ENCODE measurements around the gene AEN. TPM values are rescaled to one million over a fixed set of nuclear protein-coding genes. Genes with fewer than 3 reads are reported as not detected.

Gene AEN
- total and polyA plus RNA-seq, 2 donors (not counting 3 experiments of a cell fraction or from before 2014, with no cell fraction given) = 34.2 to 35.6 TPM

- BruUV-seq (replicated peaks) = no TSS peak
- Histone ChIP-seq H3K36me3 (ENCODE audit: control insufficient read depth in 2 of 2, extremely low read depth in 1 of 2, insufficient read depth in 2 of 2, low read length in 2 of 2) (no peaks in the 10 kb centered on the region), H3K27me3 (ENCODE audit: control insufficient read depth in 2 of 2, insufficient read depth in 2 of 2, low read length in 2 of 2) (no peaks in the 10 kb centered on the region), H3K4me2 (ENCODE audit: insufficient read depth, low read length) (no peak overlapping the region), H3K79me2 (ENCODE audit: control insufficient read depth, insufficient read depth, low read length) (no peaks in the 10 kb centered on the region), H3K4me1 (ENCODE audit: control insufficient read depth, extremely low read depth, insufficient read depth, low read length) (peaks cover 15% of the 10 kb centered on the region), H3K9me3 (replicated peaks; ENCODE audit: control insufficient read depth, insufficient read depth, low read length) (no peaks in the 10 kb centered on the region), H3K9ac (replicated peaks; ENCODE audit: extremely low read depth, insufficient read depth, low read length) (no peak overlapping the region), H3K27ac (ENCODE audit: insufficient read depth, low read depth, low read length) (no peak overlapping the region), H2AFZ (ENCODE audit: low read depth, low read length) (no peak overlapping the region), H3K9me1 (replicated peaks; ENCODE audit: control insufficient read depth, extremely low read depth, insufficient read depth, low read length) (no peaks in the 10 kb centered on the region), H3K4me3 (replicated peaks in 1 of 3; ENCODE audit: insufficient read depth in 1 of 3, low read depth in 1 of 3, low read length in 3 of 3) (no peak overlapping the region), H4K20me1 (replicated peaks; ENCODE audit: control insufficient read depth, extremely low read depth, insufficient read depth, low read length) (no peaks in the 10 kb centered on the region)
- dilution Hi-C loops (cut with MboI; ENCODE audit: extremely low pct_ligation_motif_present, low sequenced_read_pairs) (no loop called here), intact Hi-C loops (cut with micrococcal nuclease) (loop anchor here (5.0 kb wide), 1 partner anchor 46 kb away; no protein-coding TSS in a partner anchor)
- DNase-seq (ENCODE audit: low read depth, low spot score) (no peak), FAIRE-seq (no peak)
- TF ChIP-seq EZH2 (IDR thresholded peaks at IDR 0.05; ENCODE audit: borderline replicate concordance, low read depth, low read length, severe bottlenecking) = no peak
- TF ChIP-seq CTCF (IDR thresholded peaks at IDR 0.05; ENCODE audit: extremely low read depth in 1 of 2, insufficient read depth in 1 of 2, low read depth in 1 of 2, low read length in 2 of 2) = no peak
- TF ChIP-seq, protein P1, sequence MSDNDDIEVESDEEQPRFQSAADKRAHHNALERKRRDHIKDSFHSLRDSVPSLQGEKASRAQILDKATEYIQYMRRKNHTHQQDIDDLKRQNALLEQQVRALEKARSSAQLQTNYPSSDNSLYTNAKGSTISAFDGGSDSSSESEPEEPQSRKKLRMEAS (IDR thresholded peaks at IDR 0.05; ENCODE audit: insufficient read depth, insufficient read length) = no peak
- no peak for TF ChIP-seq POLR2A (IDR thresholded peaks at IDR 0.05; ENCODE audit: low read depth, low read length)
- no peak for TF ChIP-seq FOS (IDR thresholded peaks at IDR 0.05; ENCODE audit: borderline replicate concordance, insufficient read depth, low read length)
- no peak for TF ChIP-seq GATA2 (IDR thresholded peaks at IDR 0.05; ENCODE audit: insufficient read depth, insufficient read length, low read depth, low read length)
- no peak for TF ChIP-seq JUN (IDR thresholded peaks at IDR 0.05; ENCODE audit: borderline replicate concordance, insufficient read depth, insufficient read length, low read depth)
- TF ChIP-seq POLR2AphosphoS5 (IDR thresholded peaks at IDR 0.05; ENCODE audit: insufficient read depth, low read depth, low read length) = no peak
- no peak for TF ChIP-seq MYC (IDR thresholded peaks at IDR 0.05; ENCODE audit: low read depth, low read length)
- ChIA-PET CTCF (interaction anchor here (0.6 to 6.1 kb wide), 9 partner anchors 17 to 551 kb away, joined by 3 to 126 read pairs (median 10); partner anchors contain the start of gene ISG20), POLR2A (no interaction called here)
Measured at GRCh38 chr15:88655800-88656488, 34.8 kb downstream of the AEN start.
